Testis (tissue), 3 donors: Measurements from ENCODE around the gene NOM1. TPM values are rescaled to one million over a fixed set of nuclear protein-coding genes. Genes with fewer than 3 reads are reported as not detected.

Experiments used
- DNase-seq: peaks from one replicate; pipeline ENCODE4 v3.0.0-alpha.2; 2019
- H3K27ac ChIP-seq, 2 donors: fragments of 200-600 bp; sonication (generic); one replicate each; pipeline ENCODE4 v1.5.1; 2019
- H3K27me3 ChIP-seq: fragments of 200-600 bp; sonication (generic); one replicate; pipeline ENCODE4 v1.5.1; 2019
- H3K36me3 ChIP-seq: fragments of 200-600 bp; sonication (generic); one replicate; pipeline ENCODE4 v1.5.1; 2017; ENCODE audit warnings: low read depth; ENCODE audit errors: missing control alignments
- H3K4me1 ChIP-seq: fragments of 200-600 bp; sonication (generic); one replicate; pipeline ENCODE4 v1.5.1; 2019
- H3K4me3 ChIP-seq, 2 donors: fragments of 200-600 bp; sonication (generic); one replicate each; pipeline ENCODE4 v1.5.1; 2017 to 2019
- H3K9me3 ChIP-seq: fragments of 200-600 bp; sonication (generic); one replicate; pipeline ENCODE4 v1.5.1; 2017
- POLR2A ChIP-seq: fragments of 450-650 bp; IDR thresholded peaks from one replicate; pipeline ENCODE4 v1.6.1; 2017; ENCODE audit warnings: antibody characterized with exemption, mild to moderate bottlenecking, moderate library complexity
- WGBS, 2 donors: methylation state at CpG; one replicate each; pipeline ENCODE4 v1.1.5; 2018; 5-methylcytosine and 5-hydroxymethylcytosine counted together
- intact Hi-C: fragments of 100-400 bp; cut with DNase I; formaldehyde crosslinking; loops from one replicate; pipeline ENCODE4 v1.15.1; 2023; ENCODE audit warnings: low total_unique reads
- polyA plus RNA-seq: library from polyadenylated mRNA; stranded (reverse); fragments of 350-450 nt; fragmentation: Illumina TruSeq; extraction: RNeasy Lipid Tissue Mini Kit (QIAGEN cat#74804); gene quantifications from one replicate; pipeline ENCODE4 v1.2.3, GENCODE V29; 2014; ENCODE audit warnings: low read depth, low replicate concordance; ENCODE audit not compliant: insufficient read depth
- total RNA-seq, 2 donors: library from RNA; depleted of rRNA; stranded (reverse); fragments of >200 nt; gene quantifications; one replicate each; pipeline ENCODE4 v1.2.3, GENCODE V29; 2016
- TF ChIP-seq, protein P1 (sequence below), 3 experiments: fragments of 450-650 bp in 2 of 3; fragments of 200-600 bp in 1 of 3; sonication (generic) in 1 of 3; IDR thresholded peaks; one replicate each; pipeline ENCODE4 v1.5.1; 2016 to 2019; ENCODE audit warnings: antibody characterized with exemption in 3 of 3, mild to moderate bottlenecking in 2 of 3, moderate library complexity in 1 of 3

Gene NOM1
- total and polyA plus RNA-seq, 3 donors from 2014 or later, result 20.2 to 47.1 (median 42.8) TPM

DNA sequence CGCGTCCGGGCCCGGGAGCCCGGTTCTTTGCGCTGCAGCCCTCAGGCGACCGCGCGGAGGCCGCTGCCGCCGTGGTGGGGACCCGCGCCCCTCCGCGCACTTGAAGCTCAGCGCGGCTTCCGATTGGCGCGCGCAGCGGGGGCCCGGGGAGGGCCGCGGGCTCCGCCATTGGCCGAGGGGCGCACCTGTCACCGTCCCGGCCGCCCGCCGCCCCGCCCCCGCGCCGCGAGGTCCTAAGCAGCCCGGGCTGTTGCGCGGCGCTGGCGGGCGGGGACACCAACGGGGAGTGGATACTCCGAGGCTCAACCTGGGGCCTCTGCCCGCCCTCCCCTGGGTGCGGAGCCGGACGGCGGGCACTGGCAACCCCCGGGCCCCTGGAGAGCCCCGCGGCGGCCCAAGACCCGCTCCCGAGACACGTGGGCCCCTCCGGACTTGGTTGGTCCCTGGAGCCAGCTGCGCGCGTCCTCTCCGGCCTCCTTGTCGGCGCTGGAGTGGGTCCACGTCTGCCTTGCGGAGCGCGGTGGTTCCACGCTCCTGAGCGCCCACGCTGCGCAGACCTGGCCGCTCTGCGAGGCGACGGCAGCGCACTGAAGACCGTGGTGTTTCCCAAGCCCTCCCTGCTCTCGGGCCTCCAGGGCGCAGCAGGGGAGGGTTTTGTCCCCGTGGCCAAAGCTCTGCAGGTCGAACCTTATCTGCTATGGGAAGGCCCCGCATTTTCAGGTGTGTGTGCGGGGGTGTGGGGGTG is 61.2 kb downstream of the NOM1 start, which contains the start of gene MNX1:
MNX1 (minus strand) TSS at position 76 of the 745 bp plus-strand sequence. CDS start 313 bp downstream, outside the sequence.
- Histone ChIP-seq H3K27ac (no peak within 1 kb of the TSS), H3K36me3 (no peaks in the 10 kb centered on the region), H3K9me3 (no peaks in the 10 kb centered on the region), H3K4me3 (peak within 1 kb of the TSS; percentile 41 to 61), H3K27me3 (no peaks in the 10 kb centered on the region), H3K4me1 (peaks cover 9% of the 10 kb centered on the region)
- WGBS, 2 donors, result 0 to 1% methylated on average over 26 to 41 of the region's 87 CpGs
- intact Hi-C loops, result no loop called here
- no peak for TF ChIP-seq POLR2A
- TF ChIP-seq, protein P1, sequence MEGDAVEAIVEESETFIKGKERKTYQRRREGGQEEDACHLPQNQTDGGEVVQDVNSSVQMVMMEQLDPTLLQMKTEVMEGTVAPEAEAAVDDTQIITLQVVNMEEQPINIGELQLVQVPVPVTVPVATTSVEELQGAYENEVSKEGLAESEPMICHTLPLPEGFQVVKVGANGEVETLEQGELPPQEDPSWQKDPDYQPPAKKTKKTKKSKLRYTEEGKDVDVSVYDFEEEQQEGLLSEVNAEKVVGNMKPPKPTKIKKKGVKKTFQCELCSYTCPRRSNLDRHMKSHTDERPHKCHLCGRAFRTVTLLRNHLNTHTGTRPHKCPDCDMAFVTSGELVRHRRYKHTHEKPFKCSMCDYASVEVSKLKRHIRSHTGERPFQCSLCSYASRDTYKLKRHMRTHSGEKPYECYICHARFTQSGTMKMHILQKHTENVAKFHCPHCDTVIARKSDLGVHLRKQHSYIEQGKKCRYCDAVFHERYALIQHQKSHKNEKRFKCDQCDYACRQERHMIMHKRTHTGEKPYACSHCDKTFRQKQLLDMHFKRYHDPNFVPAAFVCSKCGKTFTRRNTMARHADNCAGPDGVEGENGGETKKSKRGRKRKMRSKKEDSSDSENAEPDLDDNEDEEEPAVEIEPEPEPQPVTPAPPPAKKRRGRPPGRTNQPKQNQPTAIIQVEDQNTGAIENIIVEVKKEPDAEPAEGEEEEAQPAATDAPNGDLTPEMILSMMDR (IDR thresholded peaks at IDR 0.05), result no peak
- peak; percentile 79 for DNase-seq

DNA sequence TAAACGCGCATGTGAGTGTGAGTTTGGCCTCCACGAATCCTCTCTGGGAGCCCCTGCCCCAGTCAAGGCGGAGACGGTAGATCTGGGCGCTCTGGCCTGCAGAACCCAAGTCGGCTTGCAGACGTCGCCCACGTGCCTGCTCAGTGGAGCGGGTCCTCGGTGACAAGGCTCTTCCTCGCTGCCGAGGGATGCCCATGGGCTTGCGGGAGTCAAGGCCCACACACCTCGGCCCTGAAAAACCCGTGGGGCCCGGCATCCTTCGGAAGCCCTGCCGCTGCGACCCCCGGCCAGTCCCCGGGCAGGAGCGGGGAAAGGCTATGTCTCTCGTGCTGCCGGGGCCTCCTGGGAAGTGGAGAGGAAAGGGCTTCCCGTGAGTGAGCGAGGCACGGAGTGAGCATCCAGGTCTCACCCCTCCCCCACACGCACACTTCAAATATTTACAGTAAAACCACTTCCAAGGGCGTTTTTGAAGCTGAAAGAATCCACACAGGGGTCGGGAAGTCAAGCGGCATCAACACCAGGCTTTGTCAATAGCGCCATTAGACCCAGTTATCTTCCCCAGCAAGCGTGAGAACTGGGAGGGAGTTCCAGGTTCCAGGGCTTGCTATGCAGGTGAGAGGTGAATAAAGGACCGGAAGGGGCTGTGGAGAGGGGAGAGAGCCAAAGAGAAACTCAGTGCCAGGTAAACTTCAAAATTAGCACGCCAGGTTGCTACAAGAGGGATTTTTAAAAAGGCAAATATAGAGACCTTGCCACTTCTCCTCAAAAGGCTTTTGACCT is 62.0 kb downstream of the NOM1 start:
- Histone ChIP-seq H3K36me3 (no peaks in the 10 kb centered on the region), H3K4me1 (peaks cover 7% of the 10 kb centered on the region), H3K27me3 (no peaks in the 10 kb centered on the region), H3K9me3 (no peaks in the 10 kb centered on the region), H3K4me3 (no peak overlapping the region), H3K27ac (no peak overlapping the region)
- intact Hi-C loops, result no loop called here
- no peak for TF ChIP-seq POLR2A
- TF ChIP-seq, protein P1 (IDR thresholded peaks at IDR 0.05), result no peak
- whole genome bisulfite sequencing, 2 donors, result 1% methylated on average over 10 to 37 of the region's 37 CpGs
- DNase-seq, result no peak

DNA sequence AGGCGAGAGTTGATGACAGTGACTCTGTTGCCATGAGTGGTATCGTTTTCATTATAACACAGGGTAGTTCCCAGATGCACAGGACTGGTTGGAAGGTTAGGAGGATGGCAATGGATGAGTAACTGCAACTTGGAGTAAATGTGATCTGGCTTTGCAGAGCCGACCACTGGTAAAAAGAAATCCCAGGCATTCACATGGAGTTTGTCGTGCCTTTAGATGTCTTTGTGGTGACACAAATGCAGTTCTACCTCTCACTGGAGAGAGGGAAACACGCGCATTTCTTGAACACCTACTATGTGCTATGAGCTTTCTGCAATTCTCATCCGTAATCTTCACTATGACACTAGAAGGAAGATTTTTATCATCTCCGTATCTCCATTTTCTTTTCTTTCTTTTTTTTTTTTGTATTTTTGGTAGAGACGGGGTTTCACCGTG is 62.6 kb downstream of the NOM1 start:
- Histone ChIP-seq H3K27ac (no peak overlapping the region), H3K36me3 (no peaks in the 10 kb centered on the region), H3K4me1 (peaks cover 7% of the 10 kb centered on the region), H3K4me3 (no peak overlapping the region), H3K9me3 (no peaks in the 10 kb centered on the region), H3K27me3 (no peaks in the 10 kb centered on the region)
- intact Hi-C loops, result no loop called here
- no peak for TF ChIP-seq POLR2A
- TF ChIP-seq, protein P1 (IDR thresholded peaks at IDR 0.05), result no peak
- no peak for DNase-seq
- WGBS, 2 donors, result 15 to 24% methylated on average over 10 of the region's 10 CpGs

DNA sequence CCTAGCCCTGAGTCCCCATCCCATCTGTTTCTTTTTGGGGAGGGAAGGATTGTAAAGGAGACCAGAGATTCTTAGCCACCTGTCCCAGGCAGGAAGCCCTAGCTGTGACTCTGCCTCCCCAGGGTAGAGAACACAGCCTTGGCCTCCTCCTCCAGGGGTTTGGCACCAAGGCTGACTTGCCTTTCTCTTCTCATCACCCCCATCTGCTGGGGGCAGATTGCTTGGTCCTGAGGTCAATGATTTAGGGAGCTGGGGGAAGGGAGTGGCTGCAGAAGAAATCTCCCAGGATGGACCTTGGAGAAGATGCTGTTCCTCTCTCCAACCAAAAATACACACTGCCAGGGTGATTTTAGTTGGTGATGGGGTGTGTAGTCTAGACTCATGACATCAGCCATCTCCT is 63.6 kb downstream of the NOM1 start:
- TF ChIP-seq POLR2A, result no peak
- TF ChIP-seq, protein P1 (IDR thresholded peaks at IDR 0.05), result no peak
- H3K27me3 ChIP-seq, result no peaks in the 10 kb centered on the region
- peaks cover 7% of the 10 kb centered on the region for H3K4me1 ChIP-seq
- H3K4me3 ChIP-seq, result no peak overlapping the region
- H3K36me3 ChIP-seq, result no peaks in the 10 kb centered on the region
- H3K27ac ChIP-seq, result no peak overlapping the region
- intact Hi-C loops, result no loop called here
- DNase-seq, result no peak
- H3K9me3 ChIP-seq, result no peaks in the 10 kb centered on the region
